ENCODE data around the gene HNRNPF.
A peak's percentile ranks its signal among the peaks of the same experiment; 100 is the strongest.

Gene HNRNPF

GRCh38 chr10:43402176-43402575, 6.8 kb downstream of the HNRNPF start:
- Histone ChIP-seq H3K36me3 (ENCODE audit: control insufficient read depth, low read length) (peaks cover 97% of the 10 kb centered on the region), H3K9me3 (ENCODE audit: control insufficient read depth, insufficient read depth, low read length) (no peaks in the 10 kb centered on the region), H3K4me2 (ENCODE audit: low read length) (peak overlapping the region; percentile 88), H3F3A (ENCODE audit: control insufficient read depth, insufficient read depth) (peaks cover 81% of the 10 kb centered on the region), H4K20me1 (ENCODE audit: control insufficient read depth, insufficient read depth, low read depth, low read length) (peaks cover 45% of the 10 kb centered on the region), H3K79me2 (ENCODE audit: control insufficient read depth, low read length) (peaks cover 100% of the 10 kb centered on the region), H3K9me2 (replicated peaks; ENCODE audit: control insufficient read depth, low read length) (no peaks in the 10 kb centered on the region), H3K27ac (ENCODE audit: low read depth, low read length) (peak overlapping the region; percentile 95), H3K4me1 (ENCODE audit: control insufficient read depth, low read length) (peaks cover 79% of the 10 kb centered on the region), H3K4me3 (ENCODE audit: low read length) (peak overlapping the region; percentile 85), H3K27me3 (ENCODE audit: control insufficient read depth, low read length) (no peaks in the 10 kb centered on the region)
- TF ChIP-seq CTCF (IDR thresholded peaks at IDR 0.05; ENCODE audit: low read depth, low read length, poor library complexity, severe bottlenecking): no peak
- no peak for TF ChIP-seq EZH2phosphoT487 (IDR thresholded peaks at IDR 0.05; ENCODE audit: borderline replicate concordance, low read length)

GRCh38 chr10:43401627-43402026, 7.4 kb downstream of the HNRNPF start:
- Histone ChIP-seq H3K27me3 (ENCODE audit: control insufficient read depth, low read length) (no peaks in the 10 kb centered on the region), H3K9me2 (replicated peaks; ENCODE audit: control insufficient read depth, low read length) (no peaks in the 10 kb centered on the region), H3K79me2 (ENCODE audit: control insufficient read depth, low read length) (peaks cover 99% of the 10 kb centered on the region), H3K36me3 (ENCODE audit: control insufficient read depth, low read length) (peaks cover 93% of the 10 kb centered on the region), H3K9me3 (ENCODE audit: control insufficient read depth, insufficient read depth, low read length) (no peaks in the 10 kb centered on the region), H3K4me1 (ENCODE audit: control insufficient read depth, low read length) (peaks cover 79% of the 10 kb centered on the region), H3K4me3 (ENCODE audit: low read length) (peak overlapping the region; percentile 85), H3K4me2 (ENCODE audit: low read length) (peak overlapping the region; percentile 88), H3K27ac (ENCODE audit: low read depth, low read length) (peak overlapping the region; percentile 95), H3F3A (ENCODE audit: control insufficient read depth, insufficient read depth) (peaks cover 79% of the 10 kb centered on the region), H4K20me1 (ENCODE audit: control insufficient read depth, insufficient read depth, low read depth, low read length) (peaks cover 45% of the 10 kb centered on the region)
- TF ChIP-seq EZH2phosphoT487 (IDR thresholded peaks at IDR 0.05; ENCODE audit: borderline replicate concordance, low read length): no peak
- TF ChIP-seq CTCF (IDR thresholded peaks at IDR 0.05; ENCODE audit: low read depth, low read length, poor library complexity, severe bottlenecking): no peak

GRCh38 chr10:43399320-43400310, 9.4 kb downstream of the HNRNPF start:
- peak overlapping the region; percentile 88 for H3K4me2 ChIP-seq (ENCODE audit: low read length)
- H3K9me2 ChIP-seq (replicated peaks; ENCODE audit: control insufficient read depth, low read length): no peaks in the 10 kb centered on the region
- peaks cover 99% of the 10 kb centered on the region for H3K79me2 ChIP-seq (ENCODE audit: control insufficient read depth, low read length)
- peaks cover 87% of the 10 kb centered on the region for H3K4me1 ChIP-seq (ENCODE audit: control insufficient read depth, low read length)
- no peaks in the 10 kb centered on the region for H3K27me3 ChIP-seq (ENCODE audit: control insufficient read depth, low read length)
- peak overlapping the region; percentile 95 for H3K27ac ChIP-seq (ENCODE audit: low read depth, low read length)
- no peaks in the 10 kb centered on the region for H3K9me3 ChIP-seq (ENCODE audit: control insufficient read depth, insufficient read depth, low read length)
- peaks cover 92% of the 10 kb centered on the region for H3K36me3 ChIP-seq (ENCODE audit: control insufficient read depth, low read length)
- TF ChIP-seq EZH2phosphoT487 (IDR thresholded peaks at IDR 0.05; ENCODE audit: borderline replicate concordance, low read length) (no peak), CTCF (IDR thresholded peaks at IDR 0.05; ENCODE audit: low read depth, low read length, poor library complexity, severe bottlenecking) (no peak)
- H3K4me3 ChIP-seq (ENCODE audit: low read length): peak overlapping the region; percentile 85
- peaks cover 53% of the 10 kb centered on the region for H4K20me1 ChIP-seq (ENCODE audit: control insufficient read depth, insufficient read depth, low read depth, low read length)
- H3F3A ChIP-seq (ENCODE audit: control insufficient read depth, insufficient read depth): peaks cover 79% of the 10 kb centered on the region

All from DOHH2 (cell line).